ENCODE results near the gene LRRN4CL.
"Not testable (repeated sequence)": the region's sequence is repeated elsewhere in the genome, so short reads cannot be mapped to it uniquely, and the experiment has no call there.

The LRRN4CL gene

GRCh38 chr11:62689421-62690183, at the start of gene LRRN4CL:
TSS of gene LRRN4CL (minus strand) at chr11:62689530. CDS start at chr11:62688508, 1,022 bp downstream.
- DNase-seq: no peak

DNA sequence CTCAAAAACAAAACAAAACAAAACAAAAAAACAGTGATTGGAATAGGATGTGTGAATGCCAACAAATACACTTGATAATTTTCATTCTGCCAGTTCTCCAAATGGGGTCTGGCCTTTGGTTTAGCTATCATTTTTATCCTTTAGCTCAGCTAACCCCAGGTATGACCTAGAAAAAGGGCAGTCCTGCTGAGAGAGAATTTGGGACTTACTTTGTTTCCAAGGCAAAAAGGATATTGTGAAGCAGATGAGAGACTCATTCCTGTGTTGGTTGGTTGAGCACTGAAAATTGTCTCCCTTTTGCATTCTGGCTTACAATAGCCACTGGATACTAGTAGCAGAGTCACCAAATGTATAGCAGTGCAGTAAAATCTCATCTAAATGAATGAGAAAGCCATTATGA, 47.9 kb upstream of the LRRN4CL start:
- DNase-seq: no peak

DNA sequence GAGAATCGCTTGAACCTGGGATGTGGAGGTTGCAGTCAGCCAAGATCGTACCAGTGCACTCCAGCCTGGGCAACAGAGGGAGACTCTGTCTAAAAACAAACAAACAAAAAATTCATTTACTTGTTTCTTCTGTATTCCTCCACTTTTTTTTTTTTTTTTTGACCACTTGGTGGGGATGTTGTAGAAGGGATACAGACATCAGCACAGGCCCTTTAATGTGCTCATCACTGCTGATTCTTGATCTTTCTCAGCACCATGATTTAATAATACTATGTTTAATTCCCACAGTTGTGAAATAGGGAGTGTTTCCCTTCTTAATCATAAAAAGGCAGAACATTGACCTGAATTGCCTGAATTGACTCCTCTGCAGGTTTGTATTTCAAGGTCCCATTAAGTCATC, 43.5 kb upstream of the LRRN4CL start:
- no peak for DNase-seq

DNA sequence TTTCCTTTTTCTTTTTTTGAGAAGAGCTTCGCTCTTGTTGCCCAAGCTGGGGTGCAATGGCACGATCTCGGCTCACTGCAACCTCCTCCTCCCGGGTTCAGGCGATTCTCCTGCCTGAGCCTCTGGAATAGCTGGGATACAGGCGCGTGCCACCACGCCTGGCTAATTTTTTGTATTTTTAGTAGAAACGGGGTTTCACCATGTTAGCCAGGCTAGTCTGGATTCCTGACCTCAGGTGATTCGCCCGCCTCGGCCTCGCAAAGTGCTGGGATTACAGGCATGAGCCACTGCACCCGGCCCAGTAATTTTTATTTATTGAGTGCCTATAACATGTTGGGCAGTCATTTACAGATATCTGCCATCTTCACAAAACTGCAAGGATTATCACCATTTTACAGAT, 40.7 kb upstream of the LRRN4CL start:
- not testable (repeated sequence) for DNase-seq

DNA sequence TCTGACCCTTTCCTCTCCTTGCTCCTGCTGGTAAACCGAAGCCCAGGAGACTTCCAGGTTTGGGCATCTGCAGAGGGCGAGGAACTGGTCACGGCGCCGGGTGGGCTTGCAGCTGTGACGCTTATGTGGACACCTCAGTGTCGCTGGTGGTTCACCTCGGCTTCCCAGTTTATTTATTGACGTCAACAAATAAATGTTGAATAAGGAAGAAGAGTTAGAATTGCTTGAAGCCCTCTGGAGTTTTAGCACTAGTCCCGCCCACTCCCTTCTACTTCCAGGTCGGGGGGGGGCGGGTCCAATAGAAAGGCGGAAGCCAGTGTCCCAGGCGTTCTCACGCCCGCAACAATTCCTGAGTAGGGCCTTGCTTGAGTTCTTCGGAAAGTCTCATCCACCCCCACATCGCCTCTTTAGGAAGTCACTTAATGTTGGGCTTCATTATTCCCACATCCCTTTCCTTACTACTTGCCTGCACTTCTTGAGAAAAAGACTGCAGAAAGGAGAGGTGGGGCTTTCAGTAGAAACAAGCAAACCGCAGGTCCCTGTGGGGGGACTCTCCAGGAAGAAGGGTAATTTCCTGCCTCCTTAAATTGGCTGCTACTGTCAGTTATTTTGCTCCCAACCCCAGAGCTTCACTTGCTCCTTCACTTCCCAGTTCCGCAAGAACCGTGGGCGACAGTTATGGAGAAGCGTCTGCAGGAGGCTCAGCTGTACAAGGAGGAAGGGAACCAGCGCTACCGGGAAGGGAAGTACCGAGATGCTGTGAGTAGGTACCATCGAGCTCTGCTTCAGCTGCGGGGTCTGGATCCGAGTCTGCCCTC, 39.0 kb upstream of the LRRN4CL start, which contains the start of gene TTC9C:
Gene TTC9C, plus strand, starts transcription at position 316 of the 818 bp plus-strand sequence. Its CDS starts 363 bp downstream, at position 679.
- peak; percentile 64 for DNase-seq

DNA sequence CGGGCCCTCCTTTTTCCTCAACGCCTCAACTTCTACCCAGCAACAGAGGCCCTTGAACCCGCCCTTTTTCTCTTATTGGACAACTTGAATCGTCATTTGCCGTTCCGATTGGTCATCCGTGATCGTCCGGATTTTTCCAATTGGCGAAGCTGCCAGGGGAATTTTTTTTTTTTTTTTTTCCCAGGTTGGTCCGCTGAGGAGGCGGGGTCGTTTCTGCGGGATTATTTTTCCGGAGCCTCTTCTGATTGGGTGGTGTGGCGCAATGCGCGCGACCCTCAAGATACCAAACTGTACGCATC, 38.5 kb upstream of the LRRN4CL start:
- peak; percentile 97 for DNase-seq

- peak; percentile 96 for DNase-seq
These were observed 38.0 kb upstream of the LRRN4CL start, which contains the start of gene HNRNPUL2 for GRCh38 chr11:62727165-62727871. TSS of gene HNRNPUL2 (minus strand) at chr11:62727457. CDS start at chr11:62727156, 301 bp downstream.

DNA sequence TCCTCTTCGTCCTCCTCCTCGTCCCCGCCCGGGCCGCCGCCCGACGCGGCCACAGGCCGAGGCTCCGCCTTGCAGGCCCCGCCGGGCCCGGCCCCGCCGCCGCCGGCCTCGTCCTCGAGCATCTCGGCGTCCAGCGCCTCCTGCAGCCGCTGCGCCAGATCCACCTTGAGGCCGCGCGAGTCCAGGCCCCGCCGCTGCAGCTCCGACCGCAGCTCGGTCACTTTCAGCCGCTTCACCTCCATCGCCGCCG, 37.5 kb upstream of the LRRN4CL start:
- no peak for DNase-seq

DNA sequence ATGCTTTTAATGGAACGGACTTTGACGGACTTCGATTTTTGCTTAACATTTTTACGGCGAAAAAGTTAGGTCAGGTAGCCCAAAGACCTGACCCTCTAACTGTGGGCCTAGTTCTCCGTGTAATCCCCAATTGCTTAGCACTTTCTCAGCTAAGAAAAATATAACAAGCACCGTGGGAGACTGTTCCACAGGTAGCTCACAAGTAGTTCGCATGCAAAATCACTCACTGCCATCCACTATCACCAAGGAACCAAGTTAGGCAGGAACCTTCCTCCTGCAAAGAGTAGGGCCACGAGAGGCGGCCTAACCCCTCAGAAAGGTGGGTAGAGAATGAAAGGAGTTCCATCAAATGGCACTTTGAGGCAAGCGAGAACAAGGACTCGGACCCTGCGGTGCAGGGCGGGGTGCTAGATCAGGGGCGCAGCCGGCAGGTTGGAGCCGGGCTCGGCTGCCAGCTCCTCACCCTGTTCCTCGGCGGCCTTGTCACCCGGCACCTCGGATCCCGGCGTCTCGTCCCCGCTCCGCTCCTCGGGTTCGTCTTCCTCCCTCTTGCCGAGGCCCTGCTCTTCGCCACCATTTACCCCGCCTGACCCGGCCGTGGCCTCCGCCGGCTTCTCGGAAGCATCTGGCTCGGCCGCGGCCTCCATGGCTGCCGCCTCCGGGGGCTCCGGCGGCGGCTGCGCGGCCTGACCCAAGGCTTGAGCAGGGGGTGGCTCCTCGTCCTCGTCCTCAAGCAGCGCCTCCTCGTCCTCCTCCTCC, 37.0 kb upstream of the LRRN4CL start:
- DNase-seq: no peak

GRCh38 chr11:62725646-62726045, 36.3 kb upstream of the LRRN4CL start:
- no peak for DNase-seq

- DNase-seq: no peak
These were observed 34.8 kb upstream of the LRRN4CL start for GRCh38 chr11:62724171-62724570.

DNA sequence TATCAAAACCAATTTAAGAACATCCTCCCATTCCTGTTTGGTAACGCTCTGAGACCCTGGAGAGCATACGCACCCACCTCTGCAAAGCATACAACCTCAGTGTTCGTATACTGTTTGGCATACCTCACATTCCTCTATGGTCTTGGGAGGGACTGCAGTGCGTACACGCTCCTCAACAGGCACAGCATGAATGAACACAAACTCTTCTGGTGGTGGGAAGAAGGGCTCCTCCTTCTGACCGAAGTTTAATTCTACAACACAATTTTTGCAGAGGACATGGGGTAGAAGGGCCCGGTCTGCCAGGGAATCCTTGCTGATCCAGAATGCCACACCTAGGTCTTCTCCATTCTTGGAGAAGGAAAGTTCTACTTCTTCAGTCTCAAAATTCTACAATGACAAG, 32.7 kb upstream of the LRRN4CL start:
- DNase-seq: no peak

- DNase-seq: no peak
These were observed 30.1 kb upstream of the LRRN4CL start for GRCh38 chr11:62719302-62719978.

GRCh38 chr11:62716816-62717215, 27.5 kb upstream of the LRRN4CL start:
- DNase-seq: no peak

GRCh38 chr11:62716206-62716605, 26.9 kb upstream of the LRRN4CL start:
- no peak for DNase-seq

GRCh38 chr11:62715150-62716130, 26.1 kb upstream of the LRRN4CL start:
- no peak for DNase-seq

GRCh38 chr11:62713343-62713742, 24.0 kb upstream of the LRRN4CL start:
- DNase-seq: no peak

GRCh38 chr11:62712861-62713260, 23.5 kb upstream of the LRRN4CL start:
- no peak for DNase-seq

GRCh38 chr11:62712276-62712812, 23.0 kb upstream of the LRRN4CL start:
- no peak for DNase-seq

DNA sequence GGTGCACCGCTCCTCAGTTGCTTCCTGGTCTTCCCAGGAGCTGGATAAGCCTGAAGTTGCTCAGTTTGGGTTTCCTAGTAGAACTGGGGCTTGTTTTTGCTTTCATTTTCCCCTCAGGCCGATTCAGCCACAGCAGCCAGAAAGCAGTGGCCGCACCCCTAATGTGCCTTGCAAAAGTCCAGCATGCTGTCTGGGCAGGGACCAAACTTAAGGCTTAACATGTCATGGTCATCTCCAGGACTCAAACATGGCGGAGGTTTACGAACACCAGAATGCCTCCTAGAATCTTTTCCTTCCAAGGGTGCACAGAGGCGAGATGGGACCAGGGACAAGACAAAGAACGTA, 20.6 kb upstream of the LRRN4CL start:
- DNase-seq: no peak
